HepG2 (cell line): ENCODE data around the gene TMED9. TPM values are rescaled to one million over a fixed set of nuclear protein-coding genes. Genes with fewer than 3 reads are reported as not detected.

Experiments used
- ARNTL ChIP-seq: sonication (generic); formaldehyde crosslinking; IDR thresholded peaks from 2 replicates; pipeline ENCODE4 v1.4.0; 2020; ENCODE audit warnings: mild to moderate bottlenecking, missing genetic modification reagents
- ATF7-NPFF ChIP-seq: sonication (generic); formaldehyde crosslinking; IDR thresholded peaks from 2 replicates; pipeline ENCODE4 v1.8.1; 2023; ENCODE audit warnings: mild to moderate bottlenecking, low read depth, missing genetic modification reagents, moderate library complexity
- CC2D1A ChIP-seq: sonication (generic); formaldehyde crosslinking; IDR thresholded peaks from 2 replicates; pipeline ENCODE4 v1.8.1; 2023; ENCODE audit warnings: mild to moderate bottlenecking, missing genetic modification reagents
- CSRNP1 ChIP-seq: sonication (generic); formaldehyde crosslinking; IDR thresholded peaks from 2 replicates; pipeline ENCODE4 v1.8.1; 2023; ENCODE audit warnings: mild to moderate bottlenecking, missing genetic modification reagents
- PATZ1 ChIP-seq: sonication (generic); formaldehyde crosslinking; IDR thresholded peaks from 2 replicates; pipeline ENCODE4 v1.4.0; 2020; ENCODE audit warnings: missing genetic modification reagents
- POLR2AphosphoS2 ChIP-seq: IDR thresholded peaks from 2 replicates; pipeline ENCODE4 v1.6.1; 2011; ENCODE audit warnings: low read depth, low read length, improper control_type of control experiment
- PREB ChIP-seq: sonication (generic); formaldehyde crosslinking; IDR thresholded peaks from 2 replicates; pipeline ENCODE4 v1.4.0; 2020; ENCODE audit warnings: missing genetic modification reagents
- RNF219 ChIP-seq: sonication (generic); formaldehyde crosslinking; IDR thresholded peaks from 2 replicates; pipeline ENCODE4 v1.5.0; 2020; ENCODE audit warnings: mild to moderate bottlenecking, missing genetic modification reagents
- SOX6 ChIP-seq, 2 experiments: fragments of 450-650 bp in 1 of 2; sonication (generic) in 1 of 2; formaldehyde crosslinking in 1 of 2; IDR thresholded peaks; 2 replicates each; pipeline versions ENCODE4 v1.4.0 to v1.6.1; 2017 to 2020; ENCODE audit warnings: antibody characterized with exemption in 1 of 2, mild to moderate bottlenecking in 1 of 2, missing genetic modification reagents in 1 of 2
- TBX2 ChIP-seq: sonication (generic); formaldehyde crosslinking; IDR thresholded peaks from 2 replicates; pipeline ENCODE4 v1.5.0; 2020; ENCODE audit warnings: missing genetic modification reagents, mild to moderate bottlenecking, borderline replicate concordance
- TBX3 ChIP-seq: fragments of 450-650 bp; IDR thresholded peaks from 2 replicates; pipeline ENCODE4 v1.6.1; 2017; ENCODE audit warnings: antibody characterized with exemption, mild to moderate bottlenecking, inconsistent platforms, borderline replicate concordance
- ZFP62 ChIP-seq: sonication (generic); formaldehyde crosslinking; IDR thresholded peaks from 2 replicates; pipeline ENCODE4 v1.4.0; 2020; ENCODE audit warnings: missing genetic modification reagents
- ZKSCAN8 ChIP-seq: IDR thresholded peaks from 2 replicates; pipeline ENCODE4 v1.6.1; 2016; ENCODE audit warnings: borderline replicate concordance, missing genetic modification reagents, missing compliant biosample characterization
- ZNF121 ChIP-seq: sonication (generic); formaldehyde crosslinking; IDR thresholded peaks from 2 replicates; pipeline ENCODE4 v1.5.0; 2020; ENCODE audit warnings: mild to moderate bottlenecking, missing genetic modification reagents
- ZNF224 ChIP-seq: sonication (generic); formaldehyde crosslinking; IDR thresholded peaks from 2 replicates; pipeline ENCODE4 v1.5.0; 2020; ENCODE audit warnings: mild to moderate bottlenecking, missing genetic modification reagents
- ZXDC ChIP-seq: sonication (generic); formaldehyde crosslinking; IDR thresholded peaks from 2 replicates; pipeline ENCODE4 v1.5.0; 2020; ENCODE audit warnings: mild to moderate bottlenecking, missing genetic modification reagents
- polyA plus RNA-seq, 8 experiments: library from polyadenylated mRNA; depleted of rRNA in 3 of 8; stranded (reverse) in 7 of 8; unstranded in 1 of 8; fragments of >200 nt; fragmentation: Illumina TruSeq in 4 of 8; extraction: Trizol in 4 of 8; gene quantifications; 2 replicates each; pipeline versions ENCODE4 v1.2.1 to v1.2.3, GENCODE V29; 2011 to 2016; ENCODE audit warnings: low read depth in 4 of 8, missing spikeins in 1 of 8, mixed read lengths in 1 of 8; ENCODE audit not compliant: insufficient read depth in 1 of 8
- total RNA-seq, 5 experiments: library from RNA; depleted of rRNA; stranded (reverse); fragments of >200 nt; fragmentation: Illumina TruSeq; extraction: Trizol; gene quantifications; 2 replicates each; pipeline ENCODE4 v1.2.3, GENCODE V29; 2016; ENCODE audit warnings: low read depth in 1 of 5

Gene TMED9
- total and polyA plus RNA-seq, 2 of the 13 experiments (the other 11 are each of a cell fraction or from before 2014, with no cell fraction given): 161 to 350 TPM

- TF ChIP-seq PATZ1 (CRISPR knock-in tag) (no peak), ARNTL (CRISPR knock-in tag) (peak; percentile 23; the same call in 1 of the 2 replicates), ZNF121 (CRISPR knock-in tag) (no peak), CSRNP1 (CRISPR knock-in tag) (0 out of 2 replicates have a peak, but pooled peaks have one; percentile 46), ZFP62 (CRISPR knock-in tag) (no peak), ZXDC (peak; percentile 51; the same call in 1 of the 2 replicates), TBX2 (CRISPR knock-in tag) (peak; percentile 76; the same call in 1 of the 2 replicates), SOX6 (IDR thresholded peaks at IDR 0.05) (no peak), SOX6 (CRISPR knock-in tag; IDR thresholded peaks at IDR 0.05) (no peak), ZKSCAN8 (CRISPR knock-in tag) (no peak), ZNF224 (CRISPR knock-in tag) (no peak), PREB (CRISPR knock-in tag) (no peak), CC2D1A (CRISPR knock-in tag) (no peak), RNF219 (CRISPR knock-in tag) (no peak), POLR2AphosphoS2 (no peak), ATF7-NPFF (peak; percentile 78; the same call in 1 of the 2 replicates), TBX3 (no peak)
Measured at GRCh38 chr5:177599731-177600507, 7.9 kb downstream of the TMED9 start, which contains the start of gene B4GALT7 (continued).
